ENCODE measurements around the gene YES1.
"Not testable (repeated sequence)": the region's sequence is repeated elsewhere in the genome, so short reads cannot be mapped to it uniquely, and the experiment has no call there.

The YES1 gene

DNA sequence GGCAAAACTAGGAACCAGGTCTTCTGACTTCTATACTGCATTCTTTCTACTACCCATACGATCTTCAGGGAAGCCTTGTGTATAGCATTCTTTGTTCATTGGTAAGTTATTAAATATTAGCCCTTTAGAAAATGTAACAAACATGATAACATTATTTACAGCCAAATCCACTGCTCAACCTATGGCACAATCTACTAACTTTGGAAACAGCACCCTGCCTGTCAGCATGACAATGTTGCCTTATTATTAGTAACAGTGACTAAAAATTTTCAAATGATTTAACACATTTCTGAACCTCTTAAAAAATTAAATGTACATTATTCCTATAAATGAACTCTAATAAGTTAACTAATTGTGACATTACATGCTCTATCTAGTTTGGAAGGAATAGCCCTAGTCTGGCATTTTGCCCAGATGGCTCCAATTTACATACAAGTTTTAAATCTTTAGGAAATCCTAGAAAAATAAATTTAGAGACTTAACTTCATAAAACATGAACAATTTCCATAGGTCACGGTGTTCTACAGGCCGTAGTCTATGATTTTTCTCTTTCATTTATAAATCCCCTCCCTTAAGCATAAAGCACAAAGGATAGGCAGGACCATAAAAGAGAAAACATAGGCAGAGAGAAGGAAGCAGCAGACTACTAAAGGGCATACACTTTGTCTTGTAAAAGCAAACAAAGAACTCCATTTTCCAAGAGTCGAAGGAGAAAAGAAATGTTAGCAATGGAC, 33.7 kb downstream of the YES1 start:
- no peak for DNase-seq

GRCh38 chr18:777021-777420, 35.0 kb downstream of the YES1 start:
- no peak for DNase-seq

DNA sequence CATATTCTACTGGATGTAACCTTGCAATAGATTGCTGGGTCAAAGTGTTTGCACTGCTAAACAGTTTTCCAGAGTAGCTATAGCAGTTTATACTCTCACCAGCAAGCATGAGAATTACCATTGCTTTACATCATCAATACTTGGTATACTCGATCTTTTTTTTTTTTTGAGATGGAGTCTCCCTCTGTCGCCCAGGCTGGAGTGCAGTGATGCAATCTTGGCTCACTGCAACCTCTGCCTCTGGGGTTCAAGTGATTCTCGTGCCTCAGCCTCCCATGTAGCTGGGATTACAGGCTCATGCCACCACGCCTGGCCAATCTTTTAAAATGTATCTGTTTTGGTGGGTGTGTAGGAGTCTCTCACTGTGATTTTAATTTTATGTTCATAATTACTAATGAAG, 36.0 kb downstream of the YES1 start:
- not testable (repeated sequence) for DNase-seq

- DNase-seq = no peak
Measured at GRCh38 chr18:774811-775210, 37.2 kb downstream of the YES1 start.

DNA sequence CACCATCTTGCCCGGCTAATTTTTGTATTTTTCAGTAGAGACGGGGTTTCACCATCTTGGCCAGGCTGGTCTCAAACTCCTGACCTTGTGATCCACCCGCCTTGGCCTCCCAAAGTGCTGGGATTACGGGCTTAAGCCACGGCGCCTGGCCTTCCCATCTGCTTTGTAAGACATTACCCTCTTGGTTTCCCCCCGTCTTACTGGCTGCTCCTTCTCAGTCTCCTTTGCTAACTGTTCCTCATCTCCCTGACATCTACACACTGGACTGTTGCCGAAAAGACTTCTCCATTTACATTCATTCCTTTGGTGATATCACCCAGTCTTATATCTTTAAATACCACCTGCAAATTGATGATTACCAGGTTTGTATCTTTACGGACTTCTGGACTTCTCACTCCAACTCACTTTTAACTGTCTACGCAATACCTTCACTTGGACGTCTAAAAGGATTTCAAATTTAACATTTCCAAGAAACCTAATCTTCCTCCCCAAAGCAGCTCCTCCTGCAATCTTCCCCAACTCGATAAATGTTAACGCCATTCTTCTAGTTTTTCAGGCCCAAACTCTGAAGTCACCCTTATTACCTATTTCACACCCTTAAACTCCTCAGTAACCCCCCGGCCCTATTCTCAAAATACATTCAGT, 37.9 kb downstream of the YES1 start:
- no peak for DNase-seq

DNA sequence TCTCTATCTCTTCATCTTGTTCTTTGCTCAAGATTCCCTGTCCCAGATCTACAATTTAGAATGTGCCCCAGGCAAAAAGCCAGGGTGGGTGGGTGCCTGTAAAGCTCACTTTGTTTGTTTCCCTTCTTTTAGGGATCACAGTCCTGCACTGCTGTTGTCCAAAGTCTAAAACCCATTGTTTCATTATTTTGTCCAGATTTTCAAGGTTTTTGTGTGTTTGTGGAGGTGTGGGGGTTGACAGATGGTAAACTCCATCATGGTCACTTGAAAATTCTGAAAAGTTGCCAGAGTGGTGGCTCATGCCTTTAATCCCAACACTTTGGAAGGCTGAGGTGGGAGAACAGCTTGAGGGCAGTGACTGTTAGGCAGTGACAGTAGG, 41.5 kb downstream of the YES1 start:
- no peak for DNase-seq

DNA sequence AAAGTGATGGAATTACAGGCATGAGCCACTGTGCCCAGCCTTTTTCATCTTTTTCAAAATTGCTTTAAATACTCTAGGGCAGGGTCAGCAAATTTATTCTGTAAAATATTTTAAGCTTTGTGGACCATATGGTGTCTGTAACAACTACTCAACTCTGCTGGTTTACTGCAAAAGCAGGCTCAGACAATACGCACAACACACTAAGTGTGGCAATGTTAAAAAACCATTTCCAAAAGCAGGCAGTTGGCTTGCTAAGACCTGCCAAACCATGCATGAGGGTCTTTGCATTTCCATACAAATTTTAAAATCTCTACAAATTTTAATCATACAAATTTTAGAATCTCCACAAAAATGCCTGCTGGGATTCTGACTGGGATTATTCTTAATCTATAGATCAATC, 44.1 kb downstream of the YES1 start:
- DNase-seq = no peak

DNA sequence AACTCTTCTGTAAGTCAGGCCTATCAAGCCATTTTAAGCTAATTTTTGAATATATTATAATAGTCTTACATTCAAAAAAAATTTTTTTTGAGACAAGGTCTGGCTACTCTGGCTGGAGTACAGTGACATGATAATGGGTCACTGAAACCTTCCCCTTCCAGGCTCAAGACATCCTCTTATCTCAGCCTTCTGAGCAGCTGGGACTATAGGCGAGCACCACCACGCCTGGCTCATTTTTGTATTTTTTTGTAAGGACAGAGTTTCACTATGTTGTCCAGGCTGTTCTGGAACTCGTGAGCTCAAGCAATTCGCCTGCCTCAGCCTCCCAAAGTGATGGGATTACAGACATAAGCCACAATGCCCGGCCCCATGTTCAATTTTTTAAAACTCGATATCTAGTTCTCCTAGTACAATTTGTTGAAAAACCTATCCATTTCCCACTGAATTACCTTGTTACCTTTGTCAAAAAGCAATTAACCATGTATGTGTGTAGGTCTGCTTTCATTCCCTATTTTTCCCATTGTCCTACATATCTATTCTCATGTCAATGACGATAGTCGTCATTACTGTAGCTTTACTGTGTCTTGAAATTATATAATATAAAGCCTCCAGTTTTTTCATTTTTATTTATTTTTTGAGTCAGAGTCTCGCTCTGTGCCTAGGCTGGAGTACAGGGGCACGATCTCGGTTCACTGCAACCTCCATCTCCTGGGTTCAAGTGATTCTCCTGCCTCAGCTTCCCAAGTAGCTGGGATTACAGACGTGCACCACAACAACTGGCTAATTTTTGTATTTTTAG, 44.8 kb downstream of the YES1 start:
- DNase-seq = no peak

DNA sequence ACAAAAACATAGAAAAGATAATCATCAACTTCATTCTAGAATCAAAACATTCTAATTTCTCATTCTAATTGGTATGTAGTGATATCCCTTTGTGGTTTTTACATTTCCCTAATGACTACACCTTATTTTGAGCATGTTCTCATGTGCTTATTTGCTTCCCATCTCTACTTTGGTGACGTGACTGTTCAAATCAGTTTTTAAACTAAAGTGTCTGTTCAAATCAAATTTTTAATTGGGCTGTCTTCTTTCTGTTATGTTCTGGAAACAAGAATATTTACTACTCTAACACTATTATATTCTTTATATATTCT, 45.5 kb downstream of the YES1 start:
- DNase-seq = no peak

GRCh38 chr18:765764-766549, 46.1 kb downstream of the YES1 start:
- DNase-seq = no peak

GRCh38 chr18:759864-760263, 52.2 kb downstream of the YES1 start:
- DNase-seq = not testable (repeated sequence)

DNA sequence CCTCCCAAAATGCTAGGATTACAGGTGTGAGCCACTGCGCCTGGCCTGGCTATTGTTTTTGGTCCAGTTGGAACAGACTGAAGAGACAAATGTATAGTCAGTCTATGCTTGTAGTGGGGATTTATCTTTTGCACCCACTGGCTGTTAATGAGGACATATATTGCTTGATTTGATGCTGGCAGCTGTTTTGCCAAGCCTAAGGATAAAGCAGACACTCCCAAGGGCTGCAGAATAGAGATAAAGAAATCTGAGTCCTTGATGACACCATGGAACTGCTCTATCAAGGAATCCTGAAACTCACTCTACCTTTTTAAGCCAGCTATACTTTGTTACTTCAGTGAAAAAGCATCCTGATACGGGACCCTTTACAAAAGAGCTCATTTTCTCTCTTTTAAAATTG, 56.5 kb downstream of the YES1 start:
- no peak for DNase-seq

- DNase-seq = no peak
Measured at GRCh38 chr18:754656-755055, 57.4 kb downstream of the YES1 start.

DNA sequence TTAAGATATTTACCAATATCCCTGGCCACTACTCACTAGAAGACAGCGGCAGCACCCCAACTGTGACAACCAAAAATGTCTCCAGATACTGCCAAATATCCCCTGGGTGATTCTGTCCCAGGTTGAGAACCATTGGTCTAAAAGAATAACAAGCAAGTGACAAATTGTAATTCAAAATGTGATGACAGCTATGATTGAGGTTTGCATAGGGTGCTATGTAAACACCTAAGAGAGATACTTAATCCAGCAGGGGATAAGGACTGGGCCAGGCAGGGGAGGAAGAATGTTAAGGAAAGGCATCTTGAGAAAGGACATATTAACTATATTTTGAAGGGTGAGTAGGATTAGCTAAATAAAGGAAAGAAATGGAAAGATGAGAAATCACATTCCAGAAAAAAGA, 61.6 kb downstream of the YES1 start:
- no peak for DNase-seq

DNA sequence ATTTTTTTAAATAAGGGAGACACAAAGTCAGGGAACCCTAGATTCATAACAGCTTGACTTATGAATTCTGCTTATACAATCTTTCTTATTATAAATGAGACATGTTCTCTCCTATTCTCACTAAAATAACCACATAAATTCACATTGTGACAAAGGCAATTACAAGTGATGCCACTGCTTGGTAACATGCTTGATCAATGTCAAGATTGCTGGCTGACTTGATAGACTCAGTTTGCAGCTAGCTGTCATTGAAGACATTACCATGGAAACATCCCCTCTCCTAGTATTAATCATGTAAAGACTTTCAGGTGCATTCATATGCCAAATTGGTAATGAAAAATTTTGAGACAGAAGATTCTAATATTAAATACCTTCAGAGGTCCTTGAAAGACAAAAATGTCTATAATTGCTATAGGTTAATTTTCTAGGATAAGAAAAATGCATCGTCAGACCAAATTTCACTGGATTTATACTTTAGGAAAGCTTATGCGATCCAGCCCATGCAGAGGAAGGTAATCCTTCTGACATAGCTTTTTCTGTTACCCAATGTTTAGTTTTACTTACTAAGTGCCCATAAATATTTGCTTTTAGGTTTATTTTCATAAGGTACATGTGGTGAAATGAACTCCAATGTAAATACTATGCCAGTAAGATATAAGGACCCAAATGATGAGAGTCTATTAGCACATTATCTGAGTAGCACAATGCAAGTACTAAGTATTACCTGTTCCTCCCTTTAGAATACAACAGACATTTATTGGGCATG, 67.0 kb downstream of the YES1 start:
- no peak for DNase-seq

GRCh38 chr18:741931-742512, 70.0 kb downstream of the YES1 start:
- no peak for DNase-seq

GRCh38 chr18:732371-732770, 79.7 kb downstream of the YES1 start:
- no peak for DNase-seq

- no peak for DNase-seq
Measured at GRCh38 chr18:731185-731584, 80.9 kb downstream of the YES1 start.

DNA sequence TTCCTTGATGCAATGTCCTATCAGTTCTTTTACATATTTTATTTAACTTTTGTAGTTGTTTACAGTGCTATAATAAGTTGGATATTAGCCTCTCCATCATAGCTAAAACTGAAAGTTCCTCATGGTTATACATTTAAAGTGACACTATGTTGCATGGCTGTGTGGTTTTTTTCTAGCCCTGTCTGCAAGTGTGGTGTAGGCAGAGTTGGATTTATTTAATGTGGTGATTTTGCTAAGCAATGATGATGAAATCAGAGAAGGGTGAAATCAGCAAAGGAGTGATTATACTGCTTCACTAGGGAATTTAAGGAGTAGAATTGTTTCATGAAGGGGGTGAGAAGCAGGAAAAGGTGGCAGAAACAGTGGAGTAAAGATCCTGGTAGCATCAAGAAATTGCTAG, 81.3 kb downstream of the YES1 start:
- no peak for DNase-seq

DNA sequence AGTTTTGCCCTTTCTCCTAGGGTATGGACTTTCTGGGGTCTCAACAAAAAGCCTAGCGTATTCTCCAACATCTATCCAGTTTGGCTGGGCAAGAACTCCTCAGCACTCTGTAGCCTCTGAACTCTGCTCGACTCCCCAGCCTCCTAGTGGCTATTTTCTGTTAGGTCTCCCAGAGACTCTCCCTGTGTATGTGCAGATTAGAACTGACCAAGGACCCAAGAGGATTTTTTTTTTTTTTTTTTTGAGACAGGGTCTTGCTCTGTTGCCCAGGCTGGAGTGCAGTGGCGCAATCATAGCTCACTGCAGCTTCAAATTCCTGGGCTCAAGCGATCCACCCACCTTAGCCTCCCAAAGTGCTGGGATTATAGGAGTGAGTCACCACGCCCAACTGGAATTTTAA, 81.9 kb downstream of the YES1 start:
- not testable (repeated sequence) for DNase-seq

- no peak for DNase-seq
Measured at GRCh38 chr18:725646-726045, 86.4 kb downstream of the YES1 start.

DNA sequence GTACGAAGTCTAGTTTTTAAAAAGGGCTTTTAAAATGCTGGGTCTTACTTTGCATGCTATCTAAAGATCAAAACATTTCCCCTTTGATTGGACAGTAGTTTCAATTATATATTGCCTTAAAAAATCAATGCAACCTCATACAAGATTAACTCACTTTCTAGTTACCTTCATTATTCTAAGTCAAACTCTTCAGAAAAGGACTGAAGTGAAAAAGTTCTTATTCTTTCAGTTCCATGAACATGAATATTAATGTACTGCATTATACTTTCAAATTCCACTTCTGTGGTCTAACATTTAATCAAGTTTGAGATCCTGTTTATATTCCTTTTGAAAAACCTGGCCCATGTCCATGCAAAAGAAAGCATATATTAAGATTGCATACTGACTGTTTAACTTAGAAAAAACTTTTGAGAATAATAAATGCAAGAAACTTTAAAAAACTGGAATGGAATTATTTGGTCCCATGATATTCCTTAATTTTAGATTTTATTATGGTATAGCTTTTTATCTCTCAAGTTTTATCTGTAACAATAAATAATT, 88.4 kb downstream of the YES1 start:
- DNase-seq = no peak

Measured in effector CD8-positive, alpha-beta T cell (primary cell).